Thyroid gland (tissue), 4 donors: ENCODE data around the gene TBC1D5.

Experiments
- CTCF ChIP-seq, 6 experiments: fragments of 200-600 bp in 3 of 6; fragments of 450-650 bp in 3 of 6; sonication (generic) in 3 of 6; IDR thresholded peaks; one replicate each; pipeline ENCODE4 v1.5.1; 2016 to 2019; ENCODE audit warnings: antibody characterized with exemption in 6 of 6, mild to moderate bottlenecking in 2 of 6, inconsistent platforms in 1 of 6, moderate library complexity in 1 of 6
- POLR2A ChIP-seq, 2 donors: fragments of 450-650 bp; IDR thresholded peaks; one replicate each; pipeline ENCODE4 v1.6.1; 2017; ENCODE audit warnings: antibody characterized with exemption in 2 of 2, mild to moderate bottlenecking in 2 of 2, moderate library complexity in 1 of 2

- TF ChIP-seq CTCF (IDR thresholded peaks at IDR 0.05) (no peak), POLR2A (IDR thresholded peaks at IDR 0.05) (no peak)
Observed at GRCh38 chr3:17634964-17635363, 107.5 kb downstream of the TBC1D5 start.
